Neural cell (in vitro differentiated cells): Measurements from ENCODE around the gene ZNF407.

Experiments used
- CTCF ChIP-seq: fragments of 450-650 bp; IDR thresholded peaks from 2 replicates; pipeline ENCODE4 v1.5.1; 2014; ENCODE audit warnings: antibody characterized with exemption, mild to moderate bottlenecking, moderate library complexity; ENCODE audit not compliant: poor library complexity, severe bottlenecking
- EZH2 ChIP-seq: fragments of 200-600, 300-800 bp; shearing (Covaris generic), sonication (generic); IDR thresholded peaks from 2 replicates; pipeline ENCODE4 v1.6.1; 2014; ENCODE audit warnings: antibody characterized with exemption, low read length, borderline replicate concordance, mild to moderate bottlenecking; ENCODE audit not compliant: insufficient read depth, poor library complexity, severe bottlenecking
- POLR2AphosphoS5 ChIP-seq: IDR thresholded peaks from 2 replicates; pipeline ENCODE4 v1.6.1; 2012
- REST ChIP-seq: IDR thresholded peaks from 2 replicates; pipeline ENCODE4 v1.6.1; 2012; ENCODE audit warnings: borderline replicate concordance
- SMC3 ChIP-seq: fragments of 450-650 bp; conservative IDR thresholded peaks from 2 replicates; pipeline ENCODE4 v1.6.1; 2014; ENCODE audit warnings: antibody characterized with exemption, mild to moderate bottlenecking, moderate library complexity; ENCODE audit not compliant: poor library complexity
- TAF1 ChIP-seq: IDR thresholded peaks from 2 replicates; pipeline ENCODE4 v1.6.1; 2012; ENCODE audit warnings: low read depth

- no peak for TF ChIP-seq TAF1
- no peak for TF ChIP-seq REST
- no peak for TF ChIP-seq CTCF
- TF ChIP-seq EZH2 = no peak
- no peak for TF ChIP-seq POLR2AphosphoS5
- TF ChIP-seq SMC3 = no peak
These were observed 504.2 kb downstream of the ZNF407 start for GRCh38 chr18:75101916-75102315.
